Parathyroid adenoma (tissue), 2 donors: ENCODE measurements around the gene SLC22A4.
A peak's percentile ranks its signal among the peaks of the same experiment; 100 is the strongest.

ENCODE experiments used
- H2AFZ ChIP-seq: fragments of 300-600 bp; sonication (generic); one replicate; pipeline ENCODE4 v1.7.0; 2017; ENCODE audit warnings: antibody characterized with exemption, mild to moderate bottlenecking
- H3K27ac ChIP-seq: fragments of 300-600 bp; sonication (generic); one replicate; pipeline ENCODE4 v1.7.0; 2017
- H3K27me3 ChIP-seq: fragments of 300-600 bp; sonication (generic); one replicate; pipeline ENCODE4 v1.7.0; 2017; ENCODE audit warnings: low read length; ENCODE audit not compliant: control insufficient read depth, insufficient read depth
- H3K36me3 ChIP-seq: fragments of 300-600 bp; sonication (generic); one replicate; pipeline ENCODE4 v1.7.0; 2017; ENCODE audit warnings: low read length; ENCODE audit not compliant: control insufficient read depth, insufficient read depth
- H3K4me1 ChIP-seq: fragments of 300-600 bp; sonication (generic); one replicate; pipeline ENCODE4 v1.7.0; 2017; ENCODE audit warnings: control low read depth
- H3K4me2 ChIP-seq: fragments of 300-600 bp; sonication (generic); one replicate; pipeline ENCODE4 v1.7.0; 2017; ENCODE audit warnings: low read length
- H3K4me3 ChIP-seq: fragments of 300-600 bp; sonication (generic); one replicate; pipeline ENCODE4 v1.7.0; 2017; ENCODE audit warnings: low read depth, low read length
- H3K79me2 ChIP-seq: fragments of 300-600 bp; sonication (generic); one replicate; pipeline ENCODE4 v1.7.0; 2017; ENCODE audit warnings: control low read depth
- H3K9ac ChIP-seq: fragments of 300-600 bp; sonication (generic); one replicate; pipeline ENCODE4 v1.7.0; 2017; ENCODE audit warnings: mild to moderate bottlenecking
- H3K9me3 ChIP-seq: fragments of 300-600 bp; sonication (generic); one replicate; pipeline ENCODE4 v1.7.0; 2017; ENCODE audit warnings: low read length; ENCODE audit not compliant: control insufficient read depth
- TF ChIP-seq, protein P1 (sequence below): fragments of 300-600 bp; sonication (generic); IDR thresholded peaks from one replicate; pipeline ENCODE4 v1.7.0; 2017; ENCODE audit warnings: antibody characterized with exemption, mild to moderate bottlenecking
- donor health status: primary hyperparathyroidism.

SLC22A4 gene

DNA sequence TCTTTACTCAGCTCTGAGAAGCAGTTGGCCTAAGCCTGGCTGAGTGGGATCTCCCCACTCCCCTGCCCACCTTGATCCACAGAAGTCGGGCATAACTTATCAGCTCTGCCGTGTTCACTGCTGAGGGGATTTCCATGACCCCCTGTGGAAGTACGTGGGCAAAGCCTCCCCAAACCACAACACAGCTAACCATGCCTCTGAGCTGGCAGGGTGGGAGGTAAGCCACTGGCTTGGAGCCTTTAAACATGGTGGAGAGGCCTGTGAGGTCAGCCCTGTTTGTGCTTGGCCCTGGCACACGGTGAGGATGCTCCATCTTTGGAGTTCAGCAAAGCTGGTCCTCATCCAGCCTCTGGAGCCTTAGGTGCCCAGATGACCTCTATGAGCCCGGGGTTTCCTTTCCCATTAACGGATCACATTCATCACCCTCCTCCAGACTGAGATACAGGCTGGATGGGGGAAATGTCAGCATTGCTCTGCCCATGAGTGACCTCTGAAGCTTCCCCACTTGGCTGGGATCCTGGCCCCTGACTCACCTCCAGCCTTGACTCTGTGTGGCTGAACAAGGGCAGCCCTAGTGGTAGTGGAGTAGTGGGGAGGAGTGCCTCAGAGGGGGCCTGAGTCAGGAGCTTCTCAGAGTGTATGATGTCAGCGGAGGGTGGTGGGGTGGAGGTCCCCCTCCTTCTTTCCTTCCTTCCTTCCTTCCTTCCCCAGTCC, 30.5 kb upstream of the SLC22A4 start:
- TF ChIP-seq, protein P1, sequence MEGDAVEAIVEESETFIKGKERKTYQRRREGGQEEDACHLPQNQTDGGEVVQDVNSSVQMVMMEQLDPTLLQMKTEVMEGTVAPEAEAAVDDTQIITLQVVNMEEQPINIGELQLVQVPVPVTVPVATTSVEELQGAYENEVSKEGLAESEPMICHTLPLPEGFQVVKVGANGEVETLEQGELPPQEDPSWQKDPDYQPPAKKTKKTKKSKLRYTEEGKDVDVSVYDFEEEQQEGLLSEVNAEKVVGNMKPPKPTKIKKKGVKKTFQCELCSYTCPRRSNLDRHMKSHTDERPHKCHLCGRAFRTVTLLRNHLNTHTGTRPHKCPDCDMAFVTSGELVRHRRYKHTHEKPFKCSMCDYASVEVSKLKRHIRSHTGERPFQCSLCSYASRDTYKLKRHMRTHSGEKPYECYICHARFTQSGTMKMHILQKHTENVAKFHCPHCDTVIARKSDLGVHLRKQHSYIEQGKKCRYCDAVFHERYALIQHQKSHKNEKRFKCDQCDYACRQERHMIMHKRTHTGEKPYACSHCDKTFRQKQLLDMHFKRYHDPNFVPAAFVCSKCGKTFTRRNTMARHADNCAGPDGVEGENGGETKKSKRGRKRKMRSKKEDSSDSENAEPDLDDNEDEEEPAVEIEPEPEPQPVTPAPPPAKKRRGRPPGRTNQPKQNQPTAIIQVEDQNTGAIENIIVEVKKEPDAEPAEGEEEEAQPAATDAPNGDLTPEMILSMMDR: no peak
- H3K4me3 ChIP-seq: no peak overlapping the region
- no peak overlapping the region for H2AFZ ChIP-seq
- peaks cover 15% of the 10 kb centered on the region for H3K4me1 ChIP-seq
- H3K36me3 ChIP-seq: no peaks in the 10 kb centered on the region
- no peak overlapping the region for H3K9ac ChIP-seq
- no peaks in the 10 kb centered on the region for H3K9me3 ChIP-seq
- no peaks in the 10 kb centered on the region for H3K27me3 ChIP-seq
- H3K79me2 ChIP-seq: no peaks in the 10 kb centered on the region
- no peak overlapping the region for H3K4me2 ChIP-seq
- H3K27ac ChIP-seq: no peak overlapping the region

DNA sequence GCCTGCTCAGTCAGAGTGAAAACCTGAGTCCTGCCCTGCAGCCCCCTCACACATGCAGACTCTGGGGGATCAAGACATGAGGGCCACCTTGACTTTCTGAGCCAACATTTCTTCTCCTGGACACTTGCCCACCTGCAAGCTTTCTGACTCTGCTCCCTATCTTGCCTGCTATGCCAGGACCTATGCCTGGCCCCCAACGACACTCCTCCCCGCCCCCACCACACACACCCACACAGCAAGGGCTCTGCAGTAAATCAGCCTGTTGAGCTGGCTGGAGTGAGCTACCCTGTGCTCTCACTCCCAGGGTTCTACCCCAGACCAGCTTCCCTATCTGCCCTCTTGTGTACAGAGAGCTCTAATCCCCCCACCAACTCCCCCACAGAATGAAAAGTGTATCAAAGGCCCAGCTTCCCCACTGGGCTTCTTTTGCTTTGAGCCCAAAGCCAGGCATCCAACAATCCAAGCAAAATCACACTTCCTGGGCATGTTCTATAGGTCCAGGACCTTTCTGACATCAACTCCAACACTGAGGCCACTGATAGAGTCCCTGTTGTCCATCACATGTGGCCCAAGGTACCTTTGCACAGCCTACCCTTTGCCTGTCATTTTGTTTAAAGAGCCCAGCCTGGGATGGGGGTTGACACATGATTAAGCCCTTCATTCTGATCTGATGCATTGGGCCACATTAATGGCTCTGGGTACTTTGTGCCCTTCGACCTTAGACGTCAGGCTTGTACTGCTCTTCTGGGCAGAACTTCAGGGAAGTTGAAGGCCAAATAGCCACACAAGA, 29.5 kb upstream of the SLC22A4 start:
- Histone ChIP-seq H3K4me3 (no peak overlapping the region), H3K9me3 (no peaks in the 10 kb centered on the region), H3K27me3 (no peaks in the 10 kb centered on the region), H3K9ac (no peak overlapping the region), H2AFZ (no peak overlapping the region), H3K36me3 (no peaks in the 10 kb centered on the region), H3K4me2 (no peak overlapping the region), H3K4me1 (peaks cover 15% of the 10 kb centered on the region), H3K27ac (peak overlapping the region; percentile 40), H3K79me2 (no peaks in the 10 kb centered on the region)
- TF ChIP-seq, protein P1: no peak

DNA sequence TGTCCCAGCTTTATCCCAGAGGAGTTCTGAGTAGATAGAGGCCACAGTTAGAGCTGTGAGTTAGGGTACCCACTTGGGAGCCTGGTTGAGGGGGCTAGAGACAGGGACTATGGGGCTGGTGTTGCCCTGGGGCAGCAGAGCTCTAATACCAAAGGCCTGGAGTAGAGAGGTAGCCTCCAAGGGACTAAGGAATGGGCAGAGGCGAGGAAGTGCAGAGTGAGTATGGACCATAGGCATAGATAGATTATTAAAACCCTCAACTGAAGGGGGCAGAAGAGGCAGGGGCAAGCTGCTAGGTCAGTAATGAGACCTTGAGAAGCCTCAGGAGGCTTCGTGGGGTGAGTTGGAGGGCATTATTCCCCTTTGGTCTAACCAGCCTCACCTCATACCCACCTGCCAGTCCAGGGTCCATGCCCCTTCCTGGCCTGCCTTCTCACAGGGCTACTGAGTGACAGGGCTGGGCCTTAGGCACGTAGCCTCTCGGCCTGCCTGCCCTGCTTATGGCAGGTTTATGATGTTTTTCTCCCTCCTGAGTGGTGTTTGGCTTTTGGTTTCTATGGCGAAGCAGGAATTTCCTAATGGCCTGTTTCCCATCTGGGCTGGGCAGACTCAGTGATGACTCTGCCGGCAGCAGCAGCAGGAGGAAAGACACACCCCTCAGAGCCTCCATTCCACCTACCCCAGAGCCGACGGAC, 28.7 kb upstream of the SLC22A4 start:
- no peak overlapping the region for H3K4me2 ChIP-seq
- peak overlapping the region; percentile 52 for H2AFZ ChIP-seq
- no peaks in the 10 kb centered on the region for H3K27me3 ChIP-seq
- H3K27ac ChIP-seq: peak overlapping the region; percentile 40
- no peaks in the 10 kb centered on the region for H3K79me2 ChIP-seq
- TF ChIP-seq, protein P1: no peak
- no peak overlapping the region for H3K4me3 ChIP-seq
- no peak overlapping the region for H3K9ac ChIP-seq
- no peaks in the 10 kb centered on the region for H3K9me3 ChIP-seq
- H3K4me1 ChIP-seq: peaks cover 15% of the 10 kb centered on the region
- H3K36me3 ChIP-seq: no peaks in the 10 kb centered on the region

DNA sequence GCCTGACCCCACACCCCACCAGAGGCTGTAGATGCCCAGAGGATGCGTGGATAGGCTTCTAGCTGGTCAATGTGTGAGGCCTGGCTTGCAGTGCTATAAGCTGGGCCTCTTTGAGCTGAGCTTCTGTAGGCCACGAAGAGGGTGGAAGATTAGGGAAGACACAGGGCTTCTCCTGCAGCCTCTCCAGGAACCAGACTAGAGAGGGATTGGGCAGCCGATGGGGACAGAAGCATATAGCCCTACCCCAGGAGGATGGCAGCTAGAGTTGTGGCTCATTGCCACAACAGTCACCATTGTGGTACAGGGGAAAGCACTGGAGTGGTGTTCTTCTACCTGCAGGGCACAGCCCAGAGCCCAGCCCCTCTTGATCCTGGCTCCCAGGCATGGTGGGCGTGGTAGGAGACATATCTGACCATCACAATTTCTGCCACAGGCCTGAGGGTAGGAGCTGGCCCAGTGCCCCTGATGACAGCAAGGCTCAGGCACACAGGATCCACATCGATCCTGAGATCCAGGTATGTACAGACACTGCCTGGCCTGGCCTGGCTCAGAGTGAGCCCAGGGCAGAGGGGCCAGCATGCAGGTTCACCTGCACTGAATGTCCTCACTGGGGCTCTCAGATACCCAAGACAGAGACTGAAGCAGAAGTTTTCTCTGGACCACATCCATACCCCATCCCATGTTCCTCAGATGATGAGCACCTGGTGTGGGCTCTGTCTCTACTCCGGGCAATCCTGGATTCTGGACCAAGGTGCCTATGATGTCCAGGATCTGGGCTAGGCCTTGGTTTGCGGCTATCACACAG, 28.0 kb upstream of the SLC22A4 start:
- H3K4me3 ChIP-seq: no peak overlapping the region
- H3K9me3 ChIP-seq: no peaks in the 10 kb centered on the region
- H3K27ac ChIP-seq: peak overlapping the region; percentile 40
- no peaks in the 10 kb centered on the region for H3K79me2 ChIP-seq
- H3K36me3 ChIP-seq: no peaks in the 10 kb centered on the region
- H3K4me1 ChIP-seq: peaks cover 15% of the 10 kb centered on the region
- TF ChIP-seq, protein P1: no peak
- no peak overlapping the region for H3K4me2 ChIP-seq
- H3K27me3 ChIP-seq: no peaks in the 10 kb centered on the region
- peak overlapping the region; percentile 52 for H2AFZ ChIP-seq
- no peak overlapping the region for H3K9ac ChIP-seq
